ENCODE data around the gene ZRANB3.

DNA sequence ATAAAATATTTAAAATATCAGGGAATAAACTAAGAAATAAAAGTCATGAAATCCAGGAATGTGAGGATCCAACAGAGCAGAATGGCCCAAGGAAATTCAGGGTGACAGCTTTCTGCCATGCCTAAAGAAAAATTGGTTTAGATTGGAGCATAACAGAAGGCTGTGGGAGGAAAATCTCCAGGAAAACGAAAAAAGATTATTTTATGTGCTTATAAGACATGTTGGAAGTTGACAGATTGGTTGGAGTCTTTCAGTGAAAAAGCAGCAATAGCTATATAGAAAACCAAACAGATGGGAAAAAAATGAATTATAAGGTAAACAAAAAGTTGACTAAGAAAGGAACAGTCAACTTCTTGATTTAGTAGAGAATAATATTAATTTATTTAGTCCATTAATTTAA is 203.9 kb downstream of the ZRANB3 start:
- TF ChIP-seq, protein P1, sequence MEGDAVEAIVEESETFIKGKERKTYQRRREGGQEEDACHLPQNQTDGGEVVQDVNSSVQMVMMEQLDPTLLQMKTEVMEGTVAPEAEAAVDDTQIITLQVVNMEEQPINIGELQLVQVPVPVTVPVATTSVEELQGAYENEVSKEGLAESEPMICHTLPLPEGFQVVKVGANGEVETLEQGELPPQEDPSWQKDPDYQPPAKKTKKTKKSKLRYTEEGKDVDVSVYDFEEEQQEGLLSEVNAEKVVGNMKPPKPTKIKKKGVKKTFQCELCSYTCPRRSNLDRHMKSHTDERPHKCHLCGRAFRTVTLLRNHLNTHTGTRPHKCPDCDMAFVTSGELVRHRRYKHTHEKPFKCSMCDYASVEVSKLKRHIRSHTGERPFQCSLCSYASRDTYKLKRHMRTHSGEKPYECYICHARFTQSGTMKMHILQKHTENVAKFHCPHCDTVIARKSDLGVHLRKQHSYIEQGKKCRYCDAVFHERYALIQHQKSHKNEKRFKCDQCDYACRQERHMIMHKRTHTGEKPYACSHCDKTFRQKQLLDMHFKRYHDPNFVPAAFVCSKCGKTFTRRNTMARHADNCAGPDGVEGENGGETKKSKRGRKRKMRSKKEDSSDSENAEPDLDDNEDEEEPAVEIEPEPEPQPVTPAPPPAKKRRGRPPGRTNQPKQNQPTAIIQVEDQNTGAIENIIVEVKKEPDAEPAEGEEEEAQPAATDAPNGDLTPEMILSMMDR (conservative IDR thresholded peaks at IDR 0.05 in 1 of 2, IDR thresholded peaks at IDR 0.05 in 1 of 2; ENCODE audit: low read depth in 1 of 2, low read length in 2 of 2) = no peak
- TF ChIP-seq EZH2 (IDR thresholded peaks at IDR 0.05; ENCODE audit: low read length, missing control alignments) = no peak
